Astrocyte (in vitro differentiated cells and primary cell): ENCODE measurements around the gene KRT222. TPM values are rescaled to one million over a fixed set of nuclear protein-coding genes. Genes with fewer than 3 reads are reported as not detected.

Experiments
- DNase-seq: peaks from one replicate; pipeline ENCODE4 v3.0.0-alpha.2; 2010; ENCODE audit warnings: low read depth
- FAIRE-seq: peaks from 2 replicates; lab custom pipeline; 2011; peaks lifted over from hg19 to GRCh38; lab: Jason Lieb, UNC
- H2AFZ ChIP-seq: 2 replicates; pipeline ENCODE4 v1.6.0; 2012; ENCODE audit warnings: low read depth, low read length, inconsistent platforms
- H3K27ac ChIP-seq: 2 replicates; pipeline ENCODE4 v1.5.1; 2011; ENCODE audit warnings: low read depth, low read length, inconsistent platforms
- H3K27me3 ChIP-seq: 2 replicates; pipeline ENCODE4 v1.6.0; 2011; ENCODE audit warnings: low read length, inconsistent platforms; ENCODE audit not compliant: insufficient read depth
- H3K36me3 ChIP-seq: 2 replicates; pipeline ENCODE4 v1.5.1; 2011; ENCODE audit warnings: low read length, inconsistent platforms; ENCODE audit not compliant: insufficient read depth
- H3K4me1 ChIP-seq: 2 replicates; pipeline ENCODE4 v1.5.1; 2011; ENCODE audit warnings: low read length, inconsistent platforms; ENCODE audit not compliant: insufficient read depth
- H3K4me2 ChIP-seq: 2 replicates; pipeline ENCODE4 v1.6.0; 2012; ENCODE audit warnings: low read length, inconsistent platforms
- H3K4me3 ChIP-seq: 2 replicates; pipeline ENCODE4 v1.5.1; 2011; ENCODE audit warnings: low read depth, mild to moderate bottlenecking, low read length, inconsistent platforms; ENCODE audit not compliant: insufficient read depth
- H3K79me2 ChIP-seq: 2 replicates; pipeline ENCODE4 v1.6.0; 2012; ENCODE audit warnings: mild to moderate bottlenecking, low read length, inconsistent platforms; ENCODE audit not compliant: insufficient read depth
- H3K9ac ChIP-seq: 2 replicates; pipeline ENCODE4 v1.6.0; 2012; ENCODE audit warnings: mild to moderate bottlenecking, low read length, inconsistent platforms
- H3K9me3 ChIP-seq: 2 replicates; pipeline ENCODE4 v1.5.1; 2012; ENCODE audit warnings: low read depth, mild to moderate bottlenecking, low read length, inconsistent platforms; ENCODE audit not compliant: insufficient read depth
- H4K20me1 ChIP-seq: 2 replicates; pipeline ENCODE4 v1.6.0; 2012; ENCODE audit warnings: low read length, inconsistent platforms; ENCODE audit not compliant: insufficient read depth
- H3K27ac Mint-ChIP-seq: one replicate; pipeline ENCODE4 v1.8.0; 2021; ENCODE audit warnings: mild to moderate bottlenecking, mixed read lengths; ENCODE audit not compliant: unreplicated experiment
- H3K27me3 Mint-ChIP-seq: one replicate; pipeline ENCODE4 v1.8.0; 2021; ENCODE audit warnings: low read depth, mixed read lengths; ENCODE audit not compliant: unreplicated experiment
- H3K36me3 Mint-ChIP-seq: one replicate; pipeline ENCODE4 v1.8.0; 2021; ENCODE audit warnings: low read depth, mixed read lengths; ENCODE audit not compliant: unreplicated experiment
- H3K4me1 Mint-ChIP-seq: one replicate; pipeline ENCODE4 v1.8.0; 2021; ENCODE audit warnings: low read depth, mixed read lengths; ENCODE audit not compliant: unreplicated experiment
- H3K4me3 Mint-ChIP-seq: one replicate; pipeline ENCODE4 v1.8.0; 2021; ENCODE audit warnings: mild to moderate bottlenecking, moderate library complexity, mixed read lengths; ENCODE audit not compliant: unreplicated experiment
- H3K9me3 Mint-ChIP-seq: one replicate; pipeline ENCODE4 v1.8.0; 2021; ENCODE audit warnings: mild to moderate bottlenecking, mixed read lengths; ENCODE audit not compliant: unreplicated experiment
- CTCF ChIP-seq: IDR thresholded peaks from 2 replicates; pipeline ENCODE4 v1.5.1; 2011; ENCODE audit warnings: low read depth, mild to moderate bottlenecking, inconsistent platforms, low read length, moderate library complexity; ENCODE audit not compliant: insufficient read depth
- EZH2 ChIP-seq: IDR thresholded peaks from 2 replicates; pipeline ENCODE4 v1.6.1; 2012; ENCODE audit warnings: mild to moderate bottlenecking, low read length, inconsistent platforms; ENCODE audit not compliant: insufficient read depth
- total RNA-seq: library from RNA; stranded (reverse); gene quantifications from 2 replicates; pipeline ENCODE4 v1.2.1, GENCODE V29; 2021

The KRT222 gene
- total RNA-seq, 1 donor from 2014 or later, result 0.14 TPM

- no peak for TF ChIP-seq CTCF
- no peak for TF ChIP-seq EZH2
- H3K27me3 Mint-ChIP-seq, result peaks cover 28% of the 10 kb centered on the region
- no peaks in the 10 kb centered on the region for H3K79me2 ChIP-seq
- no peak overlapping the region for H3K27ac Mint-ChIP-seq
- peaks cover 2% of the 10 kb centered on the region for H3K4me1 Mint-ChIP-seq
- no peak overlapping the region for H2AFZ ChIP-seq
- no peaks in the 10 kb centered on the region for H4K20me1 ChIP-seq
- peaks cover 5% of the 10 kb centered on the region for H3K9me3 Mint-ChIP-seq
- H3K4me1 ChIP-seq, result no peaks in the 10 kb centered on the region
- H3K27ac ChIP-seq, result no peak overlapping the region
- H3K9me3 ChIP-seq, result no peaks in the 10 kb centered on the region
- no peak overlapping the region for H3K4me2 ChIP-seq
- H3K9ac ChIP-seq, result no peak overlapping the region
- no peak overlapping the region for H3K4me3 ChIP-seq
- FAIRE-seq, result no peak
- H3K36me3 Mint-ChIP-seq, result peaks cover 1% of the 10 kb centered on the region
- peaks cover 22% of the 10 kb centered on the region for H3K27me3 ChIP-seq
- no peak for DNase-seq
- H3K36me3 ChIP-seq, result no peaks in the 10 kb centered on the region
- H3K4me3 Mint-ChIP-seq, result no peak overlapping the region
Measured at GRCh38 chr17:40611840-40612474, 53.0 kb downstream of the KRT222 start.

- Histone ChIP-seq H3K4me2 (no peak overlapping the region), H3K27ac (no peak overlapping the region), H3K4me3 (no peak overlapping the region), H3K9ac (no peak overlapping the region), H2AFZ (no peak overlapping the region), H3K4me1 (no peaks in the 10 kb centered on the region), H3K36me3 (no peaks in the 10 kb centered on the region), H3K9me3 (no peaks in the 10 kb centered on the region), H4K20me1 (no peaks in the 10 kb centered on the region), H3K27me3 (peaks cover 19% of the 10 kb centered on the region), H3K79me2 (no peaks in the 10 kb centered on the region)
- H3K4me3 Mint-ChIP-seq, result no peak overlapping the region
- H3K27me3 Mint-ChIP-seq, result peaks cover 15% of the 10 kb centered on the region
- DNase-seq (no peak), FAIRE-seq (no peak)
- peaks cover 2% of the 10 kb centered on the region for H3K9me3 Mint-ChIP-seq
- no peak overlapping the region for H3K27ac Mint-ChIP-seq
- no peaks in the 10 kb centered on the region for H3K36me3 Mint-ChIP-seq
- TF ChIP-seq CTCF, result no peak
- peaks cover 2% of the 10 kb centered on the region for H3K4me1 Mint-ChIP-seq
Measured at GRCh38 chr17:40610359-40610758, 54.6 kb downstream of the KRT222 start.

- FAIRE-seq, result no peak
- no peak overlapping the region for H3K4me3 Mint-ChIP-seq
- Histone ChIP-seq H3K36me3 (no peaks in the 10 kb centered on the region), H3K27ac (no peak overlapping the region), H4K20me1 (no peaks in the 10 kb centered on the region), H3K4me3 (no peak overlapping the region), H3K9me3 (no peaks in the 10 kb centered on the region), H3K27me3 (peaks cover 21% of the 10 kb centered on the region), H3K4me2 (no peak overlapping the region), H2AFZ (no peak overlapping the region), H3K4me1 (no peaks in the 10 kb centered on the region), H3K79me2 (no peaks in the 10 kb centered on the region), H3K9ac (no peak overlapping the region)
- H3K9me3 Mint-ChIP-seq, result peaks cover 2% of the 10 kb centered on the region
- H3K27ac Mint-ChIP-seq, result no peak overlapping the region
- no peaks in the 10 kb centered on the region for H3K4me1 Mint-ChIP-seq
- H3K27me3 Mint-ChIP-seq, result peaks cover 15% of the 10 kb centered on the region
- no peak for DNase-seq
- TF ChIP-seq EZH2 (no peak), CTCF (no peak)
- no peaks in the 10 kb centered on the region for H3K36me3 Mint-ChIP-seq
Measured at GRCh38 chr17:40608061-40608581, 56.9 kb downstream of the KRT222 start.
